CD14-positive monocyte (primary cell): ENCODE results near the gene MAML3. TPM values are rescaled to one million over a fixed set of nuclear protein-coding genes. Genes with fewer than 3 reads are reported as not detected.

Source experiments
- DNase-seq, 3 donors: peaks; one replicate each; pipeline ENCODE4 v3.0.0-alpha.2; 2011 to 2022
- H2AFZ ChIP-seq: 2 replicates; pipeline ENCODE4 v1.6.0; 2012; ENCODE audit warnings: mild to moderate bottlenecking, low read depth, low read length, inconsistent platforms; ENCODE audit not compliant: insufficient read depth, poor library complexity, severe bottlenecking
- H3K27ac ChIP-seq, 2 donors: 1 replicate in 1 of 2; 2 replicates in 1 of 2; pipeline ENCODE4 v1.5.1; 2012 to 2013; ENCODE audit warnings: low read length in 2 of 2, control low read depth in 1 of 2, inconsistent platforms in 1 of 2, low read depth in 1 of 2, mild to moderate bottlenecking in 1 of 2
- H3K27me3 ChIP-seq, 2 donors: one replicate each; pipeline versions ENCODE4 v1.6.0 to v1.6.1; 2011 to 2013; ENCODE audit warnings: low read length in 2 of 2; ENCODE audit not compliant: control insufficient read depth in 2 of 2, insufficient read depth in 2 of 2
- H3K36me3 ChIP-seq, 2 donors: replicated peaks in 1 of 2; 1 replicate in 1 of 2; 2 replicates in 1 of 2; pipeline versions ENCODE4 v1.5.1 to v1.6.1; 2012 to 2013; ENCODE audit warnings: low read length in 2 of 2, control low read depth in 1 of 2, inconsistent platforms in 1 of 2, mild to moderate bottlenecking in 1 of 2; ENCODE audit not compliant: insufficient read depth in 2 of 2, control insufficient read depth in 1 of 2
- H3K4me1 ChIP-seq, 2 donors: 1 replicate in 1 of 2; 2 replicates in 1 of 2; pipeline versions ENCODE4 v1.5.1 to v1.6.1; 2012 to 2013; ENCODE audit warnings: low read length in 2 of 2, control low read depth in 1 of 2, inconsistent platforms in 1 of 2, mild to moderate bottlenecking in 1 of 2, moderate library complexity in 1 of 2; ENCODE audit not compliant: insufficient read depth in 2 of 2, control insufficient read depth in 1 of 2
- H3K4me2 ChIP-seq: replicated peaks from 2 replicates; pipeline ENCODE3; 2012; ENCODE audit warnings: low read length, moderate library complexity, mild to moderate bottlenecking; ENCODE audit not compliant: poor library complexity, severe bottlenecking; ENCODE audit errors: extremely low read depth
- H3K4me3 ChIP-seq, 3 experiments: fragments of 200-600 bp in 1 of 3; sonication (generic) in 1 of 3; replicated peaks in 1 of 3; 1 replicate in 2 of 3; 2 replicates in 1 of 3; pipeline ENCODE4 v1.5.1; 2011 to 2013; ENCODE audit warnings: low read length in 3 of 3, mild to moderate bottlenecking in 3 of 3, control low read depth in 2 of 3, low read depth in 2 of 3, inconsistent platforms in 1 of 3, moderate library complexity in 1 of 3
- H3K79me2 ChIP-seq: 2 replicates; pipeline ENCODE4 v1.6.0; 2012; ENCODE audit warnings: mild to moderate bottlenecking, control low read depth, inconsistent platforms, low read length, moderate library complexity; ENCODE audit not compliant: insufficient read depth
- H3K9ac ChIP-seq: 2 replicates; pipeline ENCODE4 v1.6.0; 2017; ENCODE audit warnings: low read length, mild to moderate bottlenecking; ENCODE audit not compliant: insufficient read depth, poor library complexity, severe bottlenecking
- H3K9me3 ChIP-seq, 2 donors: replicated peaks in 1 of 2; 1 replicate in 1 of 2; 2 replicates in 1 of 2; pipeline versions ENCODE4 v1.5.1 to v1.6.1; 2012 to 2013; ENCODE audit warnings: low read length in 2 of 2, control low read depth in 1 of 2; ENCODE audit not compliant: control insufficient read depth in 1 of 2, insufficient read depth in 1 of 2
- H4K20me1 ChIP-seq: 2 replicates; pipeline ENCODE4 v1.6.0; 2012; ENCODE audit warnings: mild to moderate bottlenecking, low read length, control low read depth, moderate library complexity; ENCODE audit not compliant: insufficient read depth
- H3K27ac Mint-ChIP-seq, 7 donors: one replicate each; pipeline ENCODE4 v1.8.0; 2020; ENCODE audit warnings: mild to moderate bottlenecking in 7 of 7, mixed read lengths in 7 of 7, moderate library complexity in 6 of 7, inconsistent platforms in 2 of 7
- H3K27me3 Mint-ChIP-seq, 3 donors: one replicate each; pipeline ENCODE4 v1.8.0; 2021 to 2022; ENCODE audit warnings: low read depth in 3 of 3, mild to moderate bottlenecking in 3 of 3, mixed read lengths in 3 of 3, moderate library complexity in 3 of 3, inconsistent platforms in 1 of 3
- H3K36me3 Mint-ChIP-seq, 2 donors: one replicate each; pipeline ENCODE4 v1.8.0; 2020; ENCODE audit warnings: mixed read lengths in 2 of 2, inconsistent platforms in 1 of 2, mild to moderate bottlenecking in 1 of 2
- H3K4me1 Mint-ChIP-seq: one replicate; pipeline ENCODE4 v1.8.0; 2020; ENCODE audit warnings: mild to moderate bottlenecking, mixed read lengths
- H3K4me3 Mint-ChIP-seq, 2 donors: one replicate each; pipeline ENCODE4 v1.8.0; 2020; ENCODE audit warnings: mild to moderate bottlenecking in 2 of 2, mixed read lengths in 2 of 2, moderate library complexity in 1 of 2
- H3K9me3 Mint-ChIP-seq, 7 donors: one replicate each; pipeline ENCODE4 v1.8.0; 2020 to 2022; ENCODE audit warnings: mixed read lengths in 7 of 7, mild to moderate bottlenecking in 6 of 7, moderate library complexity in 6 of 7, inconsistent platforms in 2 of 7
- CTCF ChIP-seq: fragments of 200-600 bp; IDR thresholded peaks from one replicate; pipeline ENCODE4 v1.8.0; 2022; ENCODE audit warnings: antibody characterized with exemption, mild to moderate bottlenecking
- WGBS: methylation state at CpG from one replicate; pipeline ENCODE4 v1.1.5; 2013; ENCODE audit warnings: missing lambda C conversion rate; ENCODE audit not compliant: insufficient coverage; 5-methylcytosine and 5-hydroxymethylcytosine counted together
- intact Hi-C, 2 donors: fragments of 100-400 bp; cut with micrococcal nuclease; formaldehyde crosslinking; loops; one replicate each; pipeline versions ENCODE4 v1.15.0 to v1.15.1; 2023
- polyA plus RNA-seq, 3 donors: library from polyadenylated mRNA; depleted of rRNA in 1 of 3; unstranded in 2 of 3; stranded (reverse) in 1 of 3; fragments of 300-500 nt in 2 of 3; fragments of >200 nt in 1 of 3; fragmentation: Illumina TruSeq in 2 of 3; gene quantifications; 1 replicate in 2 of 3; 2 replicates in 1 of 3; pipeline ENCODE4 v1.2.3, GENCODE V29; 2012 to 2021

The MAML3 gene
- polyA plus RNA-seq, 3 donors: 1.5 to 6.5 (median 2.3) TPM

- Mint-ChIP-seq H3K27ac (peak overlapping the region; percentile 92 to 97 (median 94)), H3K36me3 (no peaks in the 10 kb centered on the region), H3K9me3 (no peaks in the 10 kb centered on the region), H3K4me1 (peaks cover 38% of the 10 kb centered on the region), H3K27me3 (peaks cover 0 to 1% (median 0%) of the 10 kb centered on the region in 3 donors), H3K4me3 (peak overlapping the region; percentile 97)
- intact Hi-C loops: loop anchor here (2.0 to 5.0 kb wide), 7 partner anchors 61 to 416 kb away; no protein-coding TSS in a partner anchor
- Histone ChIP-seq H4K20me1 (no peaks in the 10 kb centered on the region), H2AFZ (peak overlapping the region; percentile 95), H3K4me2 (peak overlapping the region; percentile 81), H3K27me3 (no peaks in the 10 kb centered on the region), H3K36me3 (no peaks in the 10 kb centered on the region), H3K27ac (peak overlapping the region; percentile 88 to 92), H3K4me1 (peaks cover 35 to 43% of the 10 kb centered on the region in 2 donors), H3K4me3 (peak overlapping the region; percentile 60 to 91 (median 87)), H3K9ac (peak overlapping the region; percentile 80), H3K9me3 (no peaks in the 10 kb centered on the region), H3K79me2 (peaks cover 47% of the 10 kb centered on the region)
- no peak for TF ChIP-seq CTCF
- peak; percentile 27 to 43 (median 32) for DNase-seq
- 0% methylated on average over 49 of the region's 54 CpGs for WGBS
These were observed 1.1 kb downstream of the MAML3 start for GRCh38 chr4:140152751-140153418.

- H3K79me2 ChIP-seq: peaks cover 54% of the 10 kb centered on the region
- intact Hi-C loops: loop anchor here (2.0 to 5.0 kb wide), 7 partner anchors 60 to 415 kb away; no protein-coding TSS in a partner anchor
- H3K4me1 ChIP-seq: peaks cover 28 to 35% of the 10 kb centered on the region in 2 donors
- H3K9ac ChIP-seq: peak overlapping the region; percentile 80
- Mint-ChIP-seq H3K4me1 (peaks cover 38% of the 10 kb centered on the region), H3K4me3 (peak overlapping the region; percentile 97), H3K9me3 (no peaks in the 10 kb centered on the region), H3K36me3 (no peaks in the 10 kb centered on the region), H3K27ac (peak overlapping the region; percentile 87 to 97 (median 92)), H3K27me3 (peaks cover 0 to 1% (median 0%) of the 10 kb centered on the region in 3 donors)
- TF ChIP-seq CTCF: peak; percentile 23
- H3K4me2 ChIP-seq: peak overlapping the region; percentile 81
- no peaks in the 10 kb centered on the region for H3K27me3 ChIP-seq
- H3K36me3 ChIP-seq: no peaks in the 10 kb centered on the region
- peak overlapping the region; percentile 88 to 92 for H3K27ac ChIP-seq
- peak overlapping the region; percentile 95 for H2AFZ ChIP-seq
- no peaks in the 10 kb centered on the region for H4K20me1 ChIP-seq
- H3K9me3 ChIP-seq: no peaks in the 10 kb centered on the region
- peak; percentile 41 to 49 (median 42) for DNase-seq
- WGBS: under 1% methylated on average over 19 of the region's 50 CpGs
- peak overlapping the region; percentile 60 to 91 (median 87) for H3K4me3 ChIP-seq
These were observed 1.8 kb downstream of the MAML3 start for GRCh38 chr4:140152013-140152703.
